Mesendoderm (in vitro differentiated cells): Measurements from ENCODE around the gene GLRX3.

Source experiments
- DNase-seq: peaks from one replicate; pipeline ENCODE4 v3.0.0; 2013
- H2AK5ac ChIP-seq: 2 replicates; pipeline ENCODE4 v1.6.1; 2013; ENCODE audit warnings: low read length, inconsistent platforms
- H2BK120ac ChIP-seq: 2 replicates; pipeline ENCODE4 v1.6.1; 2013; ENCODE audit warnings: low read depth, mild to moderate bottlenecking, low read length, moderate library complexity, mixed read lengths
- H2BK15ac ChIP-seq: replicated peaks from 2 replicates; pipeline ENCODE4 v1.6.1; 2013; ENCODE audit warnings: low read depth, mild to moderate bottlenecking, moderate library complexity
- H2BK5ac ChIP-seq: 2 replicates; pipeline ENCODE4 v1.6.1; 2013; ENCODE audit warnings: low read length, inconsistent platforms
- H3K18ac ChIP-seq: 2 replicates; pipeline ENCODE4 v1.6.1; 2013; ENCODE audit warnings: mild to moderate bottlenecking, low read length, mixed read lengths
- H3K23ac ChIP-seq: one replicate; pipeline ENCODE4 v1.6.1; 2013; ENCODE audit warnings: low read length
- H3K27ac ChIP-seq: 2 replicates; pipeline ENCODE4 v1.5.1; 2013; ENCODE audit warnings: low read depth, mild to moderate bottlenecking, inconsistent platforms, low read length, moderate library complexity
- H3K27me3 ChIP-seq: 2 replicates; pipeline ENCODE4 v1.6.1; 2013; ENCODE audit warnings: low read length, control low read depth, mild to moderate bottlenecking, inconsistent platforms; ENCODE audit not compliant: insufficient read depth, poor library complexity
- H3K36me3 ChIP-seq: 2 replicates; pipeline ENCODE4 v1.6.1; 2013; ENCODE audit warnings: low read length, inconsistent platforms; ENCODE audit not compliant: control insufficient read depth, insufficient read depth
- H3K4ac ChIP-seq: one replicate; pipeline ENCODE4 v1.6.1; 2013; ENCODE audit warnings: low read depth, mild to moderate bottlenecking, low read length, moderate library complexity
- H3K4me1 ChIP-seq: 2 replicates; pipeline ENCODE4 v1.6.1; 2013; ENCODE audit warnings: low read depth, low read length, inconsistent platforms; ENCODE audit not compliant: control insufficient read depth
- H3K4me2 ChIP-seq: 2 replicates; pipeline ENCODE4 v1.6.1; 2013; ENCODE audit warnings: low read length
- H3K4me3 ChIP-seq: 2 replicates; pipeline ENCODE4 v1.5.1; 2013; ENCODE audit warnings: mild to moderate bottlenecking, low read length
- H3K56ac ChIP-seq: one replicate; pipeline ENCODE4 v1.6.1; 2013; ENCODE audit warnings: low read length
- H3K79me1 ChIP-seq: 2 replicates; pipeline ENCODE4 v1.6.1; 2013; ENCODE audit warnings: low read length, inconsistent platforms
- H3K79me2 ChIP-seq: 2 replicates; pipeline ENCODE4 v1.6.1; 2013; ENCODE audit warnings: mild to moderate bottlenecking, low read length; ENCODE audit not compliant: control insufficient read depth, insufficient read depth
- H3K9ac ChIP-seq: 2 replicates; pipeline ENCODE4 v1.6.1; 2013; ENCODE audit warnings: low read length, inconsistent platforms
- H4K5ac ChIP-seq: one replicate; pipeline ENCODE4 v1.6.1; 2013; ENCODE audit warnings: low read length
- H4K8ac ChIP-seq: one replicate; pipeline ENCODE4 v1.6.1; 2013; ENCODE audit warnings: low read depth, mild to moderate bottlenecking, control low read depth, low read length, moderate library complexity
- WGBS: extraction: QIAGEN DNeasy Blood & Tissue Kit; methylation state at CpG from one replicate; pipeline ENCODE4 v1.1.7; 2013; ENCODE audit warnings: low lambda C conversion rate, missing lambda C conversion rate; ENCODE audit not compliant: insufficient coverage; ENCODE audit errors: extremely low coverage; 5-methylcytosine and 5-hydroxymethylcytosine counted together

The GLRX3 gene

DNA sequence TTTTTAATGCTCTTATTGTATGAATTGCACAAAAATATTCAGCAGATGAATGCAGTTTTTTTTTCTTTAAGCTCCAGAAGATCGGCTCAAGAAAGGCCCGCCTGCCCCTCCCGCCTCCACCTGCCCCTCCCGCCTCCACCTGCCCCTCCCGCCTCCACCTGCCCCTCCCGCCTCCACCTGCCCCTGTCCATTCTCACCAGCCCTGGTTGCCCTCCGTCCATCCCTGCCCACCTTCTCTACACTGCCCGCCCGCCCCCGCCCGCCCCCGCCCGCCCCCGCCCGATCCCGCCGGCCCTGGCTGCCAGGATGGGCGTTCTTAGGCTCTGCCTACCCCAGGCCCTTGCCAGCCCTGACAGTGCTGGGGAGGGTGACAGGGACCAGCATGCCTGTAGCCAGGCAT is 67.4 kb downstream of the GLRX3 start:
- no CpG with 5 or more reads among the region's 18 CpGs for whole genome bisulfite sequencing
- H3K27me3 ChIP-seq, result no peaks in the 10 kb centered on the region

DNA sequence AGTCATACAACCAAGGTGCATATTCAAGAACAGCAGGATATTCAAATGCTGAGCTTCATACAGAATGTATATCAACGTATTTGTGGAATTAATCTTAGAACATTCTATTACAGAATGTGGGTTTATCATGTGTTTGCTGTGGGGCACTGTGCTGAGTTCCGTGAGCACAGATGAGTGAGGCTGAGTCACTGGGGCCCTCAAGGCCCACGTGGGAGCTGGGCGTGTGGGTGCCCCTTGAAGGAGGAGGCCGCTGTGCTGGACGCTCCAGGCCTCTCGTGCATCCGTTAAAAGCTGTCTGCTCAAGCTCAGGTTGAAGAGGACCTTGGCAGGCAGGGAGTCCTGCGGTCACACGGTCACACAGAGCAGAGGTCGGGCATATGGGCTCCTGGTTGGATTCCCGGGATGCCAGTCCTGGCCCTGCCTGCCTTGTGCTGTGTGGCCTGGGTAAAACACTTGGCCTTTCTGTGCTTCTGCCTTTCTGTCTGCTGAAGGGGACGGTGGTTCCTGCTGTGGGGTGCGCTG is 70.1 kb downstream of the GLRX3 start:
- Histone ChIP-seq H3K4me2 (no peak overlapping the region), H3K36me3 (no peaks in the 10 kb centered on the region), H2AK5ac (no peak overlapping the region), H4K5ac (no peak overlapping the region), H3K4ac (no peak overlapping the region), H3K4me3 (no peak overlapping the region), H3K23ac (no peak overlapping the region), H3K9ac (no peak overlapping the region), H2BK5ac (no peak overlapping the region), H3K56ac (no peak overlapping the region), H3K27ac (no peak overlapping the region), H2BK15ac (no peak overlapping the region), H3K79me1 (no peaks in the 10 kb centered on the region), H2BK120ac (no peak overlapping the region), H3K27me3 (no peaks in the 10 kb centered on the region), H3K79me2 (no peaks in the 10 kb centered on the region), H3K18ac (no peak overlapping the region), H3K4me1 (no peaks in the 10 kb centered on the region), H4K8ac (no peak overlapping the region)
- no CpG with 5 or more reads among the region's 14 CpGs for WGBS
- DNase-seq, result no peak

More for the DNA sequence above, 67.4 kb downstream of the GLRX3 start:
- Histone ChIP-seq H3K27ac (no peak overlapping the region), H2BK120ac (no peak overlapping the region), H2AK5ac (no peak overlapping the region), H3K79me1 (no peaks in the 10 kb centered on the region), H3K79me2 (no peaks in the 10 kb centered on the region), H2BK5ac (no peak overlapping the region), H4K5ac (no peak overlapping the region), H3K4me2 (no peak overlapping the region), H3K4ac (no peak overlapping the region), H3K4me1 (no peaks in the 10 kb centered on the region), H3K18ac (no peak overlapping the region), H3K9ac (no peak overlapping the region), H4K8ac (no peak overlapping the region), H3K23ac (no peak overlapping the region), H3K4me3 (no peak overlapping the region), H3K36me3 (no peaks in the 10 kb centered on the region), H2BK15ac (no peak overlapping the region), H3K56ac (no peak overlapping the region)
- no peak for DNase-seq

GRCh38 chr10:130207205-130207604 is 71.0 kb downstream of the GLRX3 start:
- Histone ChIP-seq H3K27ac (no peak overlapping the region), H3K79me2 (no peaks in the 10 kb centered on the region), H3K4me3 (no peak overlapping the region), H3K56ac (no peak overlapping the region), H3K18ac (no peak overlapping the region), H3K36me3 (no peaks in the 10 kb centered on the region), H3K79me1 (no peaks in the 10 kb centered on the region), H3K4me2 (no peak overlapping the region), H3K4ac (no peak overlapping the region), H2AK5ac (no peak overlapping the region), H3K4me1 (no peaks in the 10 kb centered on the region), H2BK15ac (no peak overlapping the region), H3K9ac (no peak overlapping the region), H3K23ac (no peak overlapping the region), H2BK120ac (no peak overlapping the region), H4K8ac (no peak overlapping the region), H3K27me3 (no peaks in the 10 kb centered on the region), H2BK5ac (no peak overlapping the region), H4K5ac (no peak overlapping the region)
- 100% methylated on average over 3 of the region's 3 CpGs for WGBS
- no peak for DNase-seq

DNA sequence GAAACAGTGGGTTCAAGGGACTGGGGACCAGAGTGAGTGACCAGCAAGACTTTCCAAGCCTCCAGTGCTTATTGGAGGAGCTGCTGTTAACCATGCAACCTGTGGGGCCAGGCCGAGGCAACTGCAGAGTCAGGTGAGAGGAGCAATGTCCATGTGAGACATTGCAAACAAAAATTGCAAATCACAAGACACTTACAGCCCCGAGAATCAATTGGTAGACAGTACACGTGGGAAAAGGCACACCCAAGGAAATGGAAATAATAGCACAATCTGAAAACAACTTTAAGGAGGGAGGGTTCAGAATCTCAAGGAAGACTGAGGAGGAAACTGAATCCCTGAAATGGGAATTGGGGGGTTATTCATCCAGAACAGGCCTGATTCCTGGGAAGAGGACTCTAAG is 72.6 kb downstream of the GLRX3 start:
- Histone ChIP-seq H3K36me3 (no peaks in the 10 kb centered on the region), H3K18ac (no peak overlapping the region), H3K23ac (no peak overlapping the region), H2BK15ac (no peak overlapping the region), H4K8ac (no peak overlapping the region), H3K56ac (no peak overlapping the region), H3K4ac (no peak overlapping the region), H3K4me3 (no peak overlapping the region), H3K9ac (no peak overlapping the region), H3K79me1 (no peaks in the 10 kb centered on the region), H3K4me2 (no peak overlapping the region), H3K79me2 (no peaks in the 10 kb centered on the region), H3K27me3 (no peaks in the 10 kb centered on the region), H3K27ac (no peak overlapping the region), H2BK5ac (no peak overlapping the region), H4K5ac (no peak overlapping the region), H3K4me1 (no peaks in the 10 kb centered on the region), H2BK120ac (no peak overlapping the region), H2AK5ac (no peak overlapping the region)
- no CpG with 5 or more reads among the region's 3 CpGs for WGBS
- DNase-seq, result no peak

- Histone ChIP-seq H4K8ac (no peak overlapping the region), H3K4me3 (no peak overlapping the region), H3K36me3 (no peaks in the 10 kb centered on the region), H3K79me2 (no peaks in the 10 kb centered on the region), H3K56ac (no peak overlapping the region), H2AK5ac (no peak overlapping the region), H3K23ac (no peak overlapping the region), H3K4ac (no peak overlapping the region), H2BK15ac (no peak overlapping the region), H2BK120ac (no peak overlapping the region), H4K5ac (no peak overlapping the region), H3K4me2 (no peak overlapping the region), H3K27ac (no peak overlapping the region), H3K4me1 (no peaks in the 10 kb centered on the region), H3K27me3 (no peaks in the 10 kb centered on the region), H2BK5ac (no peak overlapping the region), H3K18ac (no peak overlapping the region), H3K79me1 (no peaks in the 10 kb centered on the region), H3K9ac (no peak overlapping the region)
- WGBS, result no CpG with 5 or more reads among the region's 4 CpGs
- no peak for DNase-seq
Measured at GRCh38 chr10:130212746-130213145, 76.6 kb downstream of the GLRX3 start.
